LNCaP clone FGC (cell line): ENCODE measurements around the gene NDUFA6.

ENCODE experiments used
- DNase-seq: peaks from one replicate; pipeline ENCODE4 v3.0.0-alpha.2; 2011; ENCODE audit warnings: low read depth
- H3K4me3 ChIP-seq: 2 replicates; pipeline ENCODE4 v1.5.1; 2011; ENCODE audit warnings: mild to moderate bottlenecking, low read depth, low read length, control low read depth
- TF ChIP-seq, protein P1 (sequence below): IDR thresholded peaks from 2 replicates; pipeline ENCODE4 v1.5.1; 2012; ENCODE audit warnings: mild to moderate bottlenecking; ENCODE audit not compliant: control insufficient read depth, insufficient read depth; ENCODE audit errors: extremely low read depth

Gene NDUFA6

DNA sequence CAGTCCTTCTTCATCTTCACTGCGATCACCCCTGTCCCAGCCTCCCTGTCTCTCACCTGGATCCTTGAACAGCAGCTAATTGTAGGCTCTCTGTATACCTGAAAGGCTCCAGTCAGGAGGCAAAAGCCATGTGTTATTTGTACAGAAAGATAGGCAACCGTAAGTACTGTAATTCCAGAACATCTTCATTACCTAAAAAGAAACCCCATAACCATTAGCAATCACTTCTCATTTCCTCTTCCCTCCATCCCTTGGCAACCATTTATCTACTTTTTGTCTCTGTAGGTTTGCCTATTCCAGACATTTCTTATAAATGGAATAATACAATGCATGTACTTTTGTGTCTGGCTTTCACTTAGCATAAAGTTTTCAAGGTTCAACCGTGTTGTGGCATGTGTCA is 37.8 kb downstream of the NDUFA6 start:
- no peak overlapping the region for H3K4me3 ChIP-seq
- no peak for DNase-seq
- TF ChIP-seq, protein P1, sequence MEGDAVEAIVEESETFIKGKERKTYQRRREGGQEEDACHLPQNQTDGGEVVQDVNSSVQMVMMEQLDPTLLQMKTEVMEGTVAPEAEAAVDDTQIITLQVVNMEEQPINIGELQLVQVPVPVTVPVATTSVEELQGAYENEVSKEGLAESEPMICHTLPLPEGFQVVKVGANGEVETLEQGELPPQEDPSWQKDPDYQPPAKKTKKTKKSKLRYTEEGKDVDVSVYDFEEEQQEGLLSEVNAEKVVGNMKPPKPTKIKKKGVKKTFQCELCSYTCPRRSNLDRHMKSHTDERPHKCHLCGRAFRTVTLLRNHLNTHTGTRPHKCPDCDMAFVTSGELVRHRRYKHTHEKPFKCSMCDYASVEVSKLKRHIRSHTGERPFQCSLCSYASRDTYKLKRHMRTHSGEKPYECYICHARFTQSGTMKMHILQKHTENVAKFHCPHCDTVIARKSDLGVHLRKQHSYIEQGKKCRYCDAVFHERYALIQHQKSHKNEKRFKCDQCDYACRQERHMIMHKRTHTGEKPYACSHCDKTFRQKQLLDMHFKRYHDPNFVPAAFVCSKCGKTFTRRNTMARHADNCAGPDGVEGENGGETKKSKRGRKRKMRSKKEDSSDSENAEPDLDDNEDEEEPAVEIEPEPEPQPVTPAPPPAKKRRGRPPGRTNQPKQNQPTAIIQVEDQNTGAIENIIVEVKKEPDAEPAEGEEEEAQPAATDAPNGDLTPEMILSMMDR = no peak

DNA sequence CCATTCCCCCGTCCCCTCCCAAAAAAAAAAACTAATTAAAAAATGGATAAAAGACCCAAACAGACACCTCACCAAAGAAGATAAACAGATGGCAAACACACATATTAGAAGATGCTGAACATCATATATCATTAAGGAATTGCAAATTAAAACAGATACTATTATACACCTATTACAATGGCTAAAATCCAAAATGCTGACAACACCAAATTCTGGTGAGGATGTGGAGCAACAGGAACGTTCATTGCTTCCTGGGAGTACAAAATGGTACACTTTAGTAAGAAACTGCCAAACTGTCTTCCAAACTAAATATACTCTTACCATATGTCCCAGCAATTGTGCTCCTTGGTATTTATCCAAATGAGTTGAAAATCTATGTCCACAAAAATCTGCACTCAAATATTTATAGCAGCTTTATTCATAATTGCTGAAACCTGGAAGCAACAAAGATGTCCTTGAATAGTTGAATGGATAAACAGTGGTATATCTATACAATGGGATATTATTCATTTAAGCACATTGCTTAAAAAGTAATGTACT is 39.9 kb downstream of the NDUFA6 start:
- peak; percentile 13 for DNase-seq
- TF ChIP-seq, protein P1 = no peak
- H3K4me3 ChIP-seq = no peak overlapping the region

DNA sequence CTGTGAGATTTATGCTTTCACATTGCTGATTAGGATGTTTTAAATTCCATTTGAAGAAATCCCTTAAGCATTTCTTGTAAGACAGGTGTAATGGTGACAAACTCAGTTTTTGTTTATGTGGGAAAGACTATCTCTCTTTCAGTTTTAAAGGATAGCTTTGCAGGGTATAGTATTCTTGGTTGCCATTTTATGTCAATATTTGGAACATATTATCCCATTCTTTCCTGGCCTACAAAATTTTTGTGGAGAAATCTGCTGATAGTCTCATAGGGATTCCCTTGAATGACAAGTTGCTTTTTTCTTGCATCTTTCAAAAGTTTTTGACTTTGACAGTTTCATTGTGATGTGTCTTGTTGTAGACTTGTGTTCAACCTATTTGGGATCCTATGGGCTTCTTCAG is 48.8 kb downstream of the NDUFA6 start:
- no peak for DNase-seq
- TF ChIP-seq, protein P1 = no peak
- H3K4me3 ChIP-seq = no peak overlapping the region

DNA sequence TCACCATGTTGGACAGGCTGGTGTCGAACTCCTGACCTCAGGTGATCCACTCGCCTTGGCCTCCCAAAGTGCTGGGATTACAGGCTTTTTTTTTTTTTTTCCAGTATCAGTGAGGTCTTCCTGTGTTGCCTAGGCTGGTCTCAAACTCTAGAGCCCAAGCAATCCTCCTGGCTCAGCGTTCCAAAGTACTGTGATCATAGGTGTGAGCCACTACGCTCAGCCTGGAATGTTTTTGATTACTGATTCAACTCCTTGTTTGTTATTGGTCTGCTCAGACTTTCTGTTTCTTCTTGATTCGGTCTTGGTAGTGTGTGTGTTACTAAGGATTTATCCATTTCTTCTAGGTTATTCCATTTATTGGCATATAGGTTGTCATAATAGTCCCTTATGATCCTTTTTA is 51.3 kb downstream of the NDUFA6 start:
- no peak for DNase-seq
- no peak overlapping the region for H3K4me3 ChIP-seq
- TF ChIP-seq, protein P1 = no peak
